ENCODE measurements around the gene GALNS. TPM values are rescaled to one million over a fixed set of nuclear protein-coding genes. Genes with fewer than 3 reads are reported as not detected.

Gene GALNS
- total and polyA plus RNA-seq, 7 experiments from 2014 or later = 9.8 to 64.3 (median 49.7) TPM

DNA sequence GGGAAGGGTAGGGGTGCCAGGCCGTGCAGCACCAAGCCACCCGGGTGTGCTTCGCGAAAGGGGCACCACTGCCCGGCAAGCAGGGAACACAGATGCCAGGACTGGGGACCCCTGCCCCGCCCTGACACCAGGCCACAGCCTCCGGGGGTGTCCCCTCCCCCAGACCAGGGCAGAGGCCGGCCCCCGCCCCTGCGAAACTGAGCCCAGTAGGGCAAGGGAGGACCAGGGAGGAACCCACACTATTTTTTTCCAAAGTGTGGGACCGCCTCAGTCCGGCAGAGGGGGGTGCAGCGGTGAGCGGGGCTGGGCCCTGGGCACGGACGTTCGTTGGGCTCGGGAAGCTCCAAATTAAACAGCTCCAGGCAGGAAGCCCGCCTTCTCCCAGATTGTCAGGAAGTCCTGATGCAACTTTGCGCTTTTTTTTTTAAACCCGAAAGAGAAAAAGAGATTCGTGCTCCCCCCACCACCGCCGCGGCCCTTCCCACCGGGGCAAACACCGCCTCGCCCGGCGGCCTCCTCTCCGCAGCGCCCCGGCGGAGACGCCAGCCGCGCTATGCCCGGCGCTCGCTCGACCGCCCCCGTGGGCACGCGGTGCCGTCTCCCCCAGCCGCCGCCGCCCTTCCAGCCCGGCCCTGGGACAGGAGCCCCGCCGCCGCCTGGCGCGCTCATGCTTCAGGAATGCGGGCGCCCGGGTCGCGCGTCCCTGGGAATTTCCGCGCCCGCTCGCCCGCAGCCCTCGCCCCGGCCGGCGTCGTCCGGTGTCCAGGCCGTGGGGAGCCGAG lies 72.5 kb downstream of the GALNS start:
- Mint-ChIP-seq H3K36me3 (peaks cover 0 to 3% (median 0%) of the 10 kb centered on the region in 5 donors), H3K4me1 (peaks cover 29 to 46% (median 40%) of the 10 kb centered on the region in 7 donors), H3K4me3 (peak overlapping the region; percentile 66 to 87 (median 76)), H3K9me3 (no peaks in the 10 kb centered on the region), H3K27ac (peak overlapping the region in 7 of 9 donors; percentile 45 to 92 (median 67)), H3K27me3 (no peaks in the 10 kb centered on the region)
- CTCF ChIA-PET = interaction anchor here (1.1 to 1.8 kb wide), 4 partner anchors 39 to 47 kb away, joined by 4 to 12 read pairs (median 5); no protein-coding TSS in a partner anchor
- Histone ChIP-seq H3K27me3 (ENCODE audit: control insufficient read depth in 2 of 2, insufficient read depth in 2 of 2, low read length in 2 of 2) (no peaks in the 10 kb centered on the region), H3K9me3 (ENCODE audit: control insufficient read depth in 2 of 3, low read length in 3 of 3) (no peaks in the 10 kb centered on the region), H3K27ac (ENCODE audit: low read depth, low read length) (peak overlapping the region; percentile 72), H3K4me1 (ENCODE audit: control insufficient read depth in 2 of 2, insufficient read depth in 2 of 2, low read length in 2 of 2) (peaks cover 48 to 51% of the 10 kb centered on the region in 2 donors), H3K36me3 (ENCODE audit: control insufficient read depth in 2 of 3, insufficient read depth in 3 of 3, low read length in 3 of 3) (no peaks in the 10 kb centered on the region), H3K4me3 (ENCODE audit: low read length) (peak overlapping the region; percentile 54)
- DNase-seq (peak in 1 of 9 donors; percentile 67), ATAC-seq (peak; percentile 36)
- intact Hi-C loops (cut with micrococcal nuclease) = loop anchor here (2.0 to 10.0 kb wide), 4 partner anchors 27 to 433 kb away; partner anchors contain the start of genes APRT (in 1 of the 2), GALNS (in 1 of the 2), TRAPPC2L (in 1 of the 2) and ZFPM1 (in 1 of the 2)
- POLR2A ChIA-PET = interaction anchor here (0.6 to 7.5 kb wide), 5 partner anchors 17 to 81 kb away, joined by 3 to 71 read pairs (median 3); partner anchors contain the start of gene APRT

DNA sequence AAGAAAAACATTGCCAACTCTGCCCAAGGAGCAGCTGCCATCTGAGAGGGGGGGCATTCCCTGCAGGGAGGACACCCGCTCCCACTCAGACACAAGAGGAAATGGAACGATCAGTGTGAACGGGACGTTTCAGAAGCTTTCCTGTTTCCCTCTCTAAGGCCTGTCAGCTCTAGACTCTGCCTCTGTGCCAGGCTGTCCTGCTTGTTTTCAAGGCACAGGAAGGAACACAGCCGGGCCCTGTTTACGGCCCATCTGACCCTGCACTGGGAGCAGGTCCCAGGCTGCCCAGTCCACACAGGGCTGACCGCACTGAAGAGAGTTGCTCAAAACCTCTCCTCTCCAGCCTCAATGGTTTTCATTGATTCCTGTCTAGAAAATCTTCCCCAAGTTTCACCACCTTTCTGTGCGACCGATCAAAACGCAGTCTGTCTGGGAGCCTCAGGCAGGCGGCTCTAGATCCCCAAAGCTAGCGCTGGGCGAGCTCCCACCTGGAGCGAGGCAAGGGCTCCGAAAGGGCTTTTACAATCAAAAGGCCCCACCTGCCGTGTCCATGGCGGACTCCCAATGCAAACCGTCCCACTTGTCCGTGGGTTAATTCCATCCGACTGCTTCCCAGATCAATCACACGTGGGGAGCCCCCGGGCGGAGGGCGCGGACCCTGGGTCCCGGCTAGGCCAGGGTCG lies 73.2 kb downstream of the GALNS start:
- POLR2A ChIA-PET = interaction anchor here (1.2 to 7.5 kb wide), 6 partner anchors 18 to 74 kb away, joined by 3 to 71 read pairs (median 22); partner anchors contain the start of genes APRT, GALNS and TRAPPC2L
- Mint-ChIP-seq H3K4me3 (peak overlapping the region; percentile 66 to 87 (median 76)), H3K4me1 (peaks cover 29 to 47% (median 40%) of the 10 kb centered on the region in 7 donors), H3K27ac (peak overlapping the region; percentile 80 to 95 (median 89)), H3K9me3 (no peaks in the 10 kb centered on the region), H3K27me3 (no peaks in the 10 kb centered on the region), H3K36me3 (peaks cover 0 to 3% (median 0%) of the 10 kb centered on the region in 5 donors)
- H3K36me3 ChIP-seq (ENCODE audit: control insufficient read depth in 2 of 3, insufficient read depth in 3 of 3, low read length in 3 of 3) = no peaks in the 10 kb centered on the region
- no peak for ATAC-seq
- peak overlapping the region; percentile 54 for H3K4me3 ChIP-seq (ENCODE audit: low read length)
- intact Hi-C loops (cut with micrococcal nuclease) = loop anchor here (2.0 to 10.0 kb wide), 4 partner anchors 27 to 433 kb away; partner anchors contain the start of genes APRT (in 1 of the 2), GALNS (in 1 of the 2), TRAPPC2L (in 1 of the 2) and ZFPM1 (in 1 of the 2)
- H3K27ac ChIP-seq (ENCODE audit: low read depth, low read length) = peak overlapping the region; percentile 72
- peaks cover 48 to 51% of the 10 kb centered on the region in 2 donors for H3K4me1 ChIP-seq (ENCODE audit: control insufficient read depth in 2 of 2, insufficient read depth in 2 of 2, low read length in 2 of 2)
- H3K27me3 ChIP-seq (ENCODE audit: control insufficient read depth in 2 of 2, insufficient read depth in 2 of 2, low read length in 2 of 2) = no peaks in the 10 kb centered on the region
- DNase-seq = no peak
- CTCF ChIA-PET = interaction anchor here (0.6 to 1.9 kb wide), 6 partner anchors 10 to 442 kb away, joined by 3 to 12 read pairs (median 5); no protein-coding TSS in a partner anchor
- no peaks in the 10 kb centered on the region for H3K9me3 ChIP-seq (ENCODE audit: control insufficient read depth in 2 of 3, low read length in 3 of 3)

DNA sequence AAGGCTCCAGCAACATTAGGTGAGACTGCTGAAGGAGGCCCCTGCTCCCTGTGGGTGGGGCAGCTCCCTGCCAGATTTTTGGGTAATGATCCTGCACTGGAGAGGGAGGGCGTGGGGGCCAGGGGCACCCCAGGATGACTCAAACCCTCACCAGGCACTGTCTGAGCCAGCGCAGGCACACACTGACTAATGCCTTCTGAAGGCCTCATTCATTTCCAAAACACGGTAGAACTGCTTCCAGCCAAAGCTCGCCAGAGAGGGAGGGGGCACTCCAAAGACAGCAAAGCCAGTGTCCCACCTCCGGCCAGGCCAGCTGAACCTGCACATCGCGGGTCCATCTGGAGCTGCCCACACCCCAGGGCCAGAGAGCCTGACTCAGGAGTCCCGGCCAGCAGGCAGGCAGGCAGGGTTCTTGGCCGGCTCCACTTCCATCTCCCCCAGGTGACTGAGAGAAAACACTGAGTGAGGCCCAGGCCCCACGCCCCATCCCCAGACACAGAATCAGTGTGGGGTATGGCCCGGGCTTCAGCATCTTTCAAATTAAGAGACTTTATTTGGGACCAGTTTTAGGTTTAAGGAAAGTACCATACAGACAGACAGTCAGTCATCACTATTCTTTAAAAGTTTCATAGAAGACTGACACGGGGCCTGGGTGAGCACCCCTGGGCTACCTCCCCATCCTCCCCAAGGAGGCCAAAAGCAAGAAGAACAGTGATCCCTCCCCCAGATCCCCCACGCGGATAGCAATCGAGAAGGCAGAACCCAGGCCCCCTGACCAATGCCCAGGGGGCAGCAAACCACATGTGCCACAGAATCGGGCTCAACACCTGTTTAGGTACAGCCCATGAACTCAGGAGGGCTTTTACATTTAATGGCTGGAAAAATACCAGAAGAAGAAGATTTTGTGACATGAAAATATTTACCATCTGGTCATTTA lies 74.0 kb downstream of the GALNS start:
- Histone ChIP-seq H3K9me3 (ENCODE audit: control insufficient read depth in 2 of 3, low read length in 3 of 3) (no peaks in the 10 kb centered on the region), H3K36me3 (ENCODE audit: control insufficient read depth in 2 of 3, insufficient read depth in 3 of 3, low read length in 3 of 3) (no peaks in the 10 kb centered on the region), H3K4me1 (ENCODE audit: control insufficient read depth in 2 of 2, insufficient read depth in 2 of 2, low read length in 2 of 2) (peaks cover 48 to 54% of the 10 kb centered on the region in 2 donors), H3K27ac (ENCODE audit: low read depth, low read length) (peak overlapping the region; percentile 72), H3K4me3 (ENCODE audit: low read length) (peak overlapping the region; percentile 54), H3K27me3 (ENCODE audit: control insufficient read depth in 2 of 2, insufficient read depth in 2 of 2, low read length in 2 of 2) (no peaks in the 10 kb centered on the region)
- peaks cover 30 to 54% (median 40%) of the 10 kb centered on the region in 7 donors for H3K4me1 Mint-ChIP-seq
- DNase-seq (peak in 1 of 9 donors; percentile 79), ATAC-seq (no peak)
- CTCF ChIA-PET = interaction anchor here (0.6 to 3.4 kb wide), 8 partner anchors 10 to 443 kb away, joined by 3 to 17 read pairs (median 8); no protein-coding TSS in a partner anchor
- POLR2A ChIA-PET = interaction anchor here (1.2 to 7.5 kb wide), 11 partner anchors 11 to 75 kb away, joined by 3 to 71 read pairs (median 13); partner anchors contain the start of genes APRT, CDT1, GALNS and TRAPPC2L
- intact Hi-C loops (cut with micrococcal nuclease) = loop anchor here in 1 of 2 donors (10.0 kb wide), 1 partner anchor 328 kb away; the partner anchor contains the start of gene ZFPM1
- H3K9me3 Mint-ChIP-seq = no peaks in the 10 kb centered on the region
- peak overlapping the region; percentile 80 to 95 (median 89) for H3K27ac Mint-ChIP-seq
- H3K27me3 Mint-ChIP-seq = no peaks in the 10 kb centered on the region
- peaks cover 0 to 3% (median 0%) of the 10 kb centered on the region in 5 donors for H3K36me3 Mint-ChIP-seq
- peak overlapping the region; percentile 66 to 87 (median 76) for H3K4me3 Mint-ChIP-seq

DNA sequence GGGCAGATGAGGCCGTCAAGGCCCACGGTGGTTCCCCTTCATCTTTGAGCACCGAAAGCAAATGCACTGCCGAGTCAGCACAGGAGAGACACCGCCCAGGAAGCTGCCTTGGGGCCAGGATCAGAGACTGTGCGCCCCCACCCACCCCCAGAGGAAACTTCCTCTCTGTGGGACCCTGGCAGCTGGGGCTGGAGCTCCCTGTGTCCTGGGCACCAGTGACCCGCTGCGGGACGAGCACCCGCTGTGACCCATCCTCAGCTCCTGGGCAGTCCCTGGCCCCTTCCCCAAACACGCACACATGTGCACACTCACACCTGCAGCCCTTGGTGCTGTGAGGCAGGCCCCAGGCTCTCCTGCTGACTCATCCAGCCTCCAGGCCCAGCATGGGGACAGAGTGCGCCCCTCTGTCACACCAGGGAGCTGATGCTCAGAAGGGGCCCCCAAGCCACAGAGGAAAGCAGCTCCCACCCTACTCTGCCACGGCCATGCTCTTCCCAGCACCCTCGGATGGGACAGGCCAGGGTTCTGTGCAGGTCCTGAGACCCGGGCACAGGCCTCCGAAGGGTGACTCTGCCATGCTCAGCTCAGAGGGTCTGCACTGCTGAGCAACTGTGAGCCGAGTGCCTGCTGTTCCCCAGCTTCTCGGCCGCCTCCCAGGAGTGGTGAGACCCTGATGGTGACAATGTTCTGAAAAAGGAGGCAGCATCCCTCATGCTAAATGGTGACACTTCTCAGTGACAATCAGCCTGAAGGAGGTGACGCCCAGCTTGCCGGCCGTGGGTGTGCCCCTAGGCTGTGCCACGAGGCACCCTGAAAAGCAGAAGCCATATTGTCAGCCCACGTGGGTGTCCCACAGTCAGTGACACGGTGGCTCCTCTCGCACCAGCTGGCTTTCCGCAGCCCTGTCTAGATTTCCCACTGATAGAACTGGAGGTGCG lies 75.3 kb downstream of the GALNS start:
- CTCF ChIA-PET = interaction anchor here (0.6 to 3.4 kb wide), 14 partner anchors 12 to 381 kb away, joined by 3 to 17 read pairs (median 4); partner anchors contain the start of gene APRT
- H3K36me3 ChIP-seq (ENCODE audit: control insufficient read depth in 2 of 3, insufficient read depth in 3 of 3, low read length in 3 of 3) = no peaks in the 10 kb centered on the region
- peak overlapping the region; percentile 72 for H3K27ac ChIP-seq (ENCODE audit: low read depth, low read length)
- peaks cover 48 to 54% of the 10 kb centered on the region in 2 donors for H3K4me1 ChIP-seq (ENCODE audit: control insufficient read depth in 2 of 2, insufficient read depth in 2 of 2, low read length in 2 of 2)
- DNase-seq = peak in 8 of 9 donors; percentile 41 to 72 (median 59)
- H3K27ac Mint-ChIP-seq = peak overlapping the region; percentile 80 to 95 (median 89)
- H3K27me3 ChIP-seq (ENCODE audit: control insufficient read depth in 2 of 2, insufficient read depth in 2 of 2, low read length in 2 of 2) = no peaks in the 10 kb centered on the region
- H3K4me3 ChIP-seq (ENCODE audit: low read length) = peak overlapping the region; percentile 58
- H3K36me3 Mint-ChIP-seq = peaks cover 0 to 3% (median 0%) of the 10 kb centered on the region in 5 donors
- peak; percentile 73 for ATAC-seq
- peak overlapping the region; percentile 63 to 87 (median 76) for H3K4me3 Mint-ChIP-seq
- POLR2A ChIA-PET = interaction anchor here (0.6 to 7.5 kb wide), 22 partner anchors 10 to 604 kb away, joined by 3 to 71 read pairs (median 6); partner anchors contain the start of genes APRT, CDT1, GALNS and TRAPPC2L
- no peaks in the 10 kb centered on the region for H3K9me3 Mint-ChIP-seq
- intact Hi-C loops (cut with micrococcal nuclease) = loop anchor here in 1 of 2 donors (1.0 to 10.0 kb wide), 4 partner anchors 9 to 435 kb away; partner anchors contain the start of genes ZFPM1 and ZNF778
- H3K27me3 Mint-ChIP-seq = no peaks in the 10 kb centered on the region
- H3K9me3 ChIP-seq (ENCODE audit: control insufficient read depth in 2 of 3, low read length in 3 of 3) = no peaks in the 10 kb centered on the region
- peaks cover 32 to 54% (median 40%) of the 10 kb centered on the region in 7 donors for H3K4me1 Mint-ChIP-seq

Measured in naive thymus-derived CD4-positive, alpha-beta T cell (primary cell).